A673 (cell line): ENCODE results near the gene SVIL.

ENCODE experiments used
- EZH2 ChIP-seq: fragments of 200-600 bp; sonication (generic); IDR thresholded peaks from 2 replicates; pipeline ENCODE4 v1.6.1; 2017; ENCODE audit warnings: borderline replicate concordance, low read depth, mild to moderate bottlenecking, mixed read lengths, antibody characterized with exemption, low read length; ENCODE audit not compliant: poor library complexity, severe bottlenecking
- TF ChIP-seq, protein P1 (sequence below): fragments of 300-800, 200-600 bp; sonication (generic); conservative IDR thresholded peaks from 2 replicates; pipeline ENCODE4 v1.5.1; 2017; ENCODE audit warnings: low read depth, mild to moderate bottlenecking, antibody characterized with exemption, low read length, moderate library complexity, mixed read lengths

GRCh38 chr10:29600821-29601220 lies 34.0 kb downstream of the SVIL start:
- TF ChIP-seq, protein P1, sequence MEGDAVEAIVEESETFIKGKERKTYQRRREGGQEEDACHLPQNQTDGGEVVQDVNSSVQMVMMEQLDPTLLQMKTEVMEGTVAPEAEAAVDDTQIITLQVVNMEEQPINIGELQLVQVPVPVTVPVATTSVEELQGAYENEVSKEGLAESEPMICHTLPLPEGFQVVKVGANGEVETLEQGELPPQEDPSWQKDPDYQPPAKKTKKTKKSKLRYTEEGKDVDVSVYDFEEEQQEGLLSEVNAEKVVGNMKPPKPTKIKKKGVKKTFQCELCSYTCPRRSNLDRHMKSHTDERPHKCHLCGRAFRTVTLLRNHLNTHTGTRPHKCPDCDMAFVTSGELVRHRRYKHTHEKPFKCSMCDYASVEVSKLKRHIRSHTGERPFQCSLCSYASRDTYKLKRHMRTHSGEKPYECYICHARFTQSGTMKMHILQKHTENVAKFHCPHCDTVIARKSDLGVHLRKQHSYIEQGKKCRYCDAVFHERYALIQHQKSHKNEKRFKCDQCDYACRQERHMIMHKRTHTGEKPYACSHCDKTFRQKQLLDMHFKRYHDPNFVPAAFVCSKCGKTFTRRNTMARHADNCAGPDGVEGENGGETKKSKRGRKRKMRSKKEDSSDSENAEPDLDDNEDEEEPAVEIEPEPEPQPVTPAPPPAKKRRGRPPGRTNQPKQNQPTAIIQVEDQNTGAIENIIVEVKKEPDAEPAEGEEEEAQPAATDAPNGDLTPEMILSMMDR, result no peak
- no peak for TF ChIP-seq EZH2
